HG03064 (cell line): Measurements from ENCODE around the gene GCK.

Source experiments
- ATAC-seq: cut with Tn5 transposase; IDR thresholded peaks from one replicate; pipeline ENCODE4 v1.9.1; 2021; ENCODE audit warnings: low read depth; ENCODE audit not compliant: unreplicated experiment

Gene GCK

DNA sequence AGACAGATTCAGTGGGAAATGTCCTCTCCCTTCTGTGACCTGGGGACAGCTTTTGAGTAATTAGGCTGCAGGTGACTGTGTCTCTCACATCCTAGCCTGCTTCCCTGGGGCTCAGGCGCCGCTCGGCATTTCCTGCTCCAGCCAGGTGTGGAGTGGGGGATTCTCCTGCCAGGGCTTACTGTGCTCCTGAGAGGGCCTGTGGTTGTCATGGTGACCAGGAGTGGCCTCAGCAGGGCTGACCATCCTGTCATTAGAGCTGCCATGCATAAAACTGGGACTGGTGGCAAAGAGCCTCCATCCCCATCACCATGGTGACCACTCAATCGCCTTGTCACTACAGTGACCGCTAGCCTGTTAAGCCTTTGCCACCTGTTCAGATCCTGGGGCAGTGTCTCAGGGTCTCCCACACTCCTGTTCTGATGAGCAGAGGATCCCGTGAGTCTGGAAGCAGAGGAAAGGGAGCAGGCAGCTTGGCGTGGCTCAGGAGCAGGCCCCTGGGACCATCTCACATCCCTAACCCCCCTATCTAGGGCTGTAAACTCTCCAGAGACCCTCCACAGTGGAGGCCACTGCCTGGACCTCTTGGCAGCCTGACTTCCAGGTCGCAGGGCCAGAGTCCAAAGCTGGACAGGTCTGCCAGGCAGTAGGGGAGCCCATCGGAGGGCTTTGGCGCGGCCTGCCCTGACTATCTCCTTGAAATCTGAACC is at the start of gene GCK:
Gene GCK (minus strand): TSS at position 154 of the 707 bp plus-strand sequence. CDS start 486 bp downstream, outside the sequence.
- ATAC-seq: no peak

DNA sequence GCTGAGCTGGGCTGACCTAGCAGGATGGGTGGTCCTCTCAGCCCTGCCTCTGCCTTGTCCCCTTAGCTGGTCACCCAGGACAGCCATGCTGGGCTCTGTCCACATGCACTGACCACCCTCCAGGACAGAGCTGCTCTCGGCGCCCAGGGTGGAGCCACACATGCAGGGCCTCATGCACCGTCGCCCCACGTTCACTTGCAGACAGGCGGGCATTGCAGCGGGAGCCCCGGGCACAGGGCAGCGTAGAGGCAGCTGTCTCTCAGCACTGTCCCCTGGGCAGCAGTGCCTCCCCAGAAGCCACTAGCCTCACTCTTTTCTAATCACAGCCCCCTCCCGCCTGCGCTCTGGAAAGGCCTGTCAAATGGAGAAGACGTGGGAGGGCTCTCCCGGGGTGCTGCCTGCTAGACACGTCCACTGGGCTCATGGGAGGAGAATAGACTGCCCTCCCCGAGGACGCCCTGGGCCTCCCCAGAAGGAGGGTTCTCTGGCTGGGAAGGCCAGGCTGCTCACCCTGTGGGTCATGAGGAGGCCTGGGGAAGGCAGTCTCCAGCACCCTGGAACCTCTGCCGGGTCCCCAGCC is 49.0 kb upstream of the GCK start:
- no peak for ATAC-seq

DNA sequence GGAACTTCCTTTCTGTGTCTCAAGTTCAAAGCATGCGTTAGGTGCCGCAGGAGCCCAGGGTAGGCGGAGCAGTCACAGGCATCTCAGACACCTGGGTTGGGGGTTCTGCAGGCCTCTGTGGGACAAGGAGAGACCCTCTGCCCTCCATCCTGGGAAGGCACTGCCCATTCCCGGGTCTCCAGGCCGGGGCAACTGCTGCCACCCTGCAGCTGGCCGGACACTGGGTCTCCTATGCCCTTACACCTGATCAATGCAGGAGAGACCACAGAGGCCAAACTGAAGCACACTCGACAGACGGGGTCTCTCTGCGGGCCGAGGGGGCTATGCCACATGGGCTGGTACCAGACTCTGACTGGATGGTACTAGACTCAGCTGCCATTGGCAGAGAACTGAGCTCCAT is 48.5 kb upstream of the GCK start:
- ATAC-seq: no peak

DNA sequence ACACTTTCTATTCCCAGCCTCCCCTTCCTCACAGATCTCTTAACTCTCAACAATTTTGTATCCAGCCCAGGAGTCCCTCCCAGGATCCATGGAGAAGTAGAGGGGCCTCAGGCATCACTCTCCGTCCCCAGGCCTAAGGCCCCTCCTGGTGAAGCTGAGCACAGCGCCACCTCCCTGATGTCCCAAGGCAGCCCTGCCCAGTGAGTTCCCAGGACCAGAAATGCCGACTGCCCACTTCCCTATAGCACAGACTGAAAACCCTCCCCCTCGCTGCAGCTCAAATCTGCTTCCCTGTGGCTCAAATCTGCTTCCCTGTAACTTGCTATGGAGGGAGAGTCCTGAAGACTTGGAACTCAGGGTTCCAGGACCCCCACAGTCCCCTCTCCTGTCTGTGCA is 47.1 kb upstream of the GCK start:
- no peak for ATAC-seq

DNA sequence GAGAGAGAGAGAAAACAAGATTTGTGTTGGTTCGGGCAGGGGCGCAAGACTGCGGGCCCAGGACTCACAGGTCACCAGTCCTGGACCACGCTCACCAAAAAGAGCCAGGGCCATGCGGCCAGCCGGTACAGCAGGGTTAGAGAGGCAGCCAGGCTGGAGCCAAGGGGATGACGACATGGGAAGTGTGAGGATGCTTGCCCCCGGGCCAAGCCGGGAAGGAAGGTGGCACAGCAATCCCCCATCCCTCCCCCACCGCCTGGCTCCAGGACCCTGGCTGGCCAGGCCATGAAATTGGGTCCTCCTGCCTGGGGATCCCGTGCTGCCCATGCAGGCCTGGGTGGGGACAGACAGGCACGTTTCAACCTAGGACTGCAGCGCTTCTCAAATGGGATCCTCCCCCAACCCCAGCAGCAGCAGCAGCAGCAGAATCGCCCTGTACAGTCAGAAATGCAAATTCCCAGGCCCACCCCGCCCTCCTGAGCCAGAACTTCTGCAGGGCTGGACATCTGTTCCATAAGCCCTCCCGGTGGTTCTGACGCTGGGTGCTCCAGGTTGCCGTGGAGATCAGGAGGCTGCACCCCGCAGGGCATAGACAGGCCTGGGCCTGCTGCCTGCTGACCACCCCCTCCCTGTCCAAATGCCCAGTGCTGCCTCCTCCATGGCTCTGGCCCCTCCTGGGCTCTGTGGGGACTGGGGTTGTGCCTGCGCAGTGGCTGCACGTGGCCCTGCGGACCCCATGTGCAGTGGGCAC is 46.5 kb upstream of the GCK start:
- no peak for ATAC-seq

DNA sequence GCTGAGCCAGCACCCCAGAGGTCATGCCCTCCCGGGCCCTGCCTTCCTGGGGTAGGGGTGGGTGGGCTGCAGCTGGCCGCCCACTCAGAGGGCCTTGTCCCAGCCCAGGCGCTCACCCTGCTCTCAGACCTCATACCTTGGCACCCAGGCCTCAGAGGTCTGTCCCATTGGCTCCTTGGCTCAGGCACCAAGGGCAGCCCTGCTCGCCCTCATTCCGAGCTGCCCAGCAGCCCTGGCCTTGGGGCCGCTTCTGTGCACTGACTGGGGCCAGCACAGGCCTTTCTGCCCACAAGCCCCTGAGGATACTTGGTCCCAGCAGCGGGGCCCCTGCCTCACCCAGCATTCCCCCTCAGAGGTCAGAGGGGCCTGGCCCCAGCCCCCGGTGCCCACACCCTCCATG is 45.8 kb upstream of the GCK start:
- ATAC-seq: no peak

DNA sequence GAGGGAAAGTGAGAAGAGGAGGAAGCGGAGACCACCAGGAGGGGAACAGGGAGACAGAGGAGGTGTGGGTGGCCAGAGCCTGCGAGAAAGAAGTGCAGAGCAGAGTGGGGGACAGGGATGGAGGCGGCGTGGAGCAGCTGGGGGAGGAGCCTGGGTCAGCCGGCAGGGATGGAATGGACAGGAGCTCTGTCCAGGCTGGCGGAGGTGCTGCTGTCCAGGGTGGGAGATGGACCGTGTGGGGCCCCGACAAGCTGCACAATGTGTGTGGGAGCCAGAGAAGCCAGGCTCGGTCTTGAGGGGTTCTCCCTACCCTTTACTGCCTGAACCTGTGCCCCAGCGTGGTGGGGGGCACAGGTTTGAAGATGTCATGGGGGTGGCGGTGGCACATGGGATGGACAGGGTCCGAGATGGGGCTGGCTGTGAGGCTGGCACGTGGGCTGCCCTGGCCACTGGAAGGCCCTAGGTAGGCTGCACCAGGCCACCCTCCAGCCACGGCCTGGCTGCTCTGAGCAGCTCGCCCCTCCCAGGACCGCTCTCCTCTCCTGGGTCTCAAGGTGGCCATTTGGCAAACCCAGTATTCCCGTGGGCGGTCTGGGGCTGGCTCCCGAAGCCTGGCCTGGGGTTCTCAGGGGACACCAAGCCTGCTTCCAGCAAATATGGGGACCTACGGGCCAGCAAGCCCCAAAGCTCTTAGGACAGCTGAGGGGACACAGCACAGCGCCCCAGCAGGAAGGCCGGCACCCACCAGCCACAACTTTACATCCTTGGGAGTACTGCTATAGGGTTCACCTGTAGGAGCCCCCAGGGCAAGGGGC is 43.9 kb upstream of the GCK start:
- ATAC-seq: no peak

DNA sequence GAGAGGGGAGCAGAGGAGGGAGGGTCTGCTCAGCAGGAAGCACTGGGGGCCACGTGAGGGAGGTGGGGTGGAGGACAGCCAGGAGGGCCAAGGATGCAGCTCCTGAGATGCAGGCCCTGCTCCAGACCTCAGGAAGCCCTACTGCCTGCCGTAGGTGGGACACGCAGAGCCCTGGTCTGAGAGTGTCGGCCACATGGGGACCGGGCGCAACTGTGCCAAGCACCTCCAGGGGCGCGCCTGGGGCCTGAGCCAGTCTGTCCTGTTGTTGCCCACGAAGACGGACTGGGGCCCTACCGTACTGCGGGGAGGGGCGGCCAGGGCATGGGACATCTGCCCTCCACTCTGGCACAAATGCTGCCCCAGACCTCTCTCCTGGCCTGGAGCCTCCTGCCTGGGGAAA is 43.2 kb upstream of the GCK start:
- ATAC-seq: no peak

DNA sequence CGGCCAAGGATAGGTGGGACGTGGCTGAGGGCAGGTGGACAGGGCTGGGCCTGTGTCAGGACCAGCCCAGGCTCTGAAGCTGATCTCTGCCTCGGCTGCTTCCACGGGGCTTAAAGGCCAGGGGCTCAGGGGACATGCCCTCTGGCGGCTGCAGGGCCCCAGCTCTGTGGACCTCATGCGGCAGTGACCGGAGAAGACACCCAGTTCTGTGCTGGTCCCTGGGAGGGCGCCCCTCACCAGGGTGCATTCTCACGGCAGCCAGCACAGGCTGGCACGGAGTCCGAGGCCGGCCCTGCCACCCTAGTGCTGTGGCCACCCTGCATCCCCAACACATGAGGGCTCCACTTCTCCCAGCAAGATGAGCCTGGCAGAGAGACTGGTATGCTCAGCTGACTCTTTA is 41.8 kb upstream of the GCK start:
- ATAC-seq: no peak

DNA sequence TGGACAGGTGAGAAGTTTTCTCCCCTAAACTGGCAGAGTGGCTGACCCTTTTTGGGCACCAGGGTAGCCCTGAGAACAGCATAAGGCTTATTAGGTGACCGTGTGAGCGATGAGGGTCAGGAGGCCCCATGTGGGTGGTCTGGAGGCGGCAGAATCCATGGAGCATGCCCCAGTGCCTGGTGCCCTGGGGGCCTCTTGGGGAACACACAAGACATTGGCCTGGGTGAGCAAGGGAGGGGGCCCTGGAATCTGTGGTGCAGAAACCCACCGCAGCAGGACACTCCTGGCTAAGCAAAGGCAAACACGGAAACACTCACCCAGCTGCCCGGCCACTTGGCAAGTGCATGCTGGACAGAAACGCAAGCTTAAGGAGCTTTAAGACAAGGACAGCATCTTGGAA is 41.0 kb upstream of the GCK start:
- ATAC-seq: no peak

DNA sequence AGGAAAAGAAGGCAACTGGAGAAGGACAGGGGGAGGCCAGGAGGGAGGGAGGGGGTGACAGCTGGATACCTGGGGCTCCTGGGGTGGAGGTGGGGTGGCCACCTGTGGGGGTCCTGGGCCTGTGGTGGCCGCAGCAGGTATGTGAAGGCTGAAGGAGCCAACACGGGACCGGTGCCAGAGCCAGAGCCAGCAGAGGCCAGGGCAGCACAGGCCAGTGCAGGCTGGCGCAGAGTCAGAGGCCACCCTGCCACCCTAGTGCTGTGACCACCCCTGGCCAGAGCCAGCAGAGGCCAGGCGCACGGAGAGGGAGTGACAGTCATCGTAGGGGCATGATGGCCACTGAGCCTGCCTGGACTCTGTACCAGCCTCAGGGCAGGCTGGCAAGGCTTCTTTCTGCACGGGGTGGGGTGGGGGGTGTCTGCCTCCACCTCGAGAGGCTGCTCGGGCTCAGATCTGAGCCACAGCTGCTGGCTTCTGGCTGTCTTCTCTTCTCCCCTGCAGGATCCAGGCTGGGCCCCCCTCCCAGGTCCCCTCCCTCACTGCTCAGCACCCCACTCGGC is 40.4 kb upstream of the GCK start:
- ATAC-seq: no peak

DNA sequence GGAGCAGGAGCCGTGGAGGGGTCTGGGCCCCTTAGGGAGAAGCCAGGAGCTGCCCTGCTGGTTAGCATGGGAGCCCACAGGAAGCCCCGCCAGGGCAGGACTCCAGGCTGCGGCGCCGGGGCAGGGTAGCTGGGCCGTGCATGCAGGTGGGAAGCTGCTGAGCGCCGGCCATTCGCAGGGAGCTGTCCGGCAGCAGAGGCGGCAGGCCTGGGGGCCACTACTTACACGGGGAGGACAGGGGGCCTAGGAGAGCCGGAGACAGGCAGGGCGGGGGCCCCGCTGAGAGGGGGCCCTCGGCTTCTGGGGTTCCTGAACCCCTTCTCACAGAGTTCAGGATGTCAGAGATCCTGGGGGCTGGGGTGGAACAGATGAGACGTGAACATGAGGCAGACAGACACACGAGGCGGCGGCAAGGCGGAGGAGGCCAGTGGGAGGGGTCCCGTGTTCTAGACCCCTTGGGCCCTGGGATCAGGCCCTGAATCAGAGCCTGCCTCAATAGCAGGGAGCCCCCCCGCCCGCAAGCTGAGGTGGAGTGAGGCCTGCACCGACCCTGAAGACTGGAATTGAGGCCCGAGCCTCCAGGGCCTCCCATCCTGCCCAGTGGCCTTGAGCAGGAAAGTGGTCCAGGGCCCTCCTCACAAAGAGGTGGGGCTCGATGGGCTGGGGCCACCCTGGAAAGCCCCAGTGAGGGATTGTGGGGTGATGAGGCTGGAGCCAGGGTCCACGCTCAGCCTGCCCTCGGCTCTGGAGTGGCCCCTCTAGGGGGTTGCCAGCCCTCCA is 39.5 kb upstream of the GCK start:
- ATAC-seq: no peak

DNA sequence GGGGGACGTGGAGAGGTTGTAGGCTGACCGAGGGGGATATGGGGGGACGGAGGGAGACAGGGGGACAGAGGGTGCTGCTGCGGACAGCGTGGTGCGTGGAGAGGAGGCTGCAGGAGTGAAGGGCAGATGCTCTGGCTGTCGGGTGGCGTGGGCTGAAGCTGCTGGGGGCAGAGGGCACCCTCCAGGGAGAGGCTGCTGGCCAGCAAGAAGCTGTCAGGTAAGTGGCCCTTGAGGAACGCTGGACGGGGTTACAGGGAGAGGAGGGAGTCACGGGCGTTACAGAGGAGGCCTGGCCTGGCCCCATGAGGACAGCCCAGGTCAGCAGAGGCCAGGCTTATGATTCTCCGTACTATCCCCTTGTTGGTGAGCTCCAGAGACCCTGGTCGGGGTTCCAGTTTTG is 38.7 kb upstream of the GCK start:
- no peak for ATAC-seq

DNA sequence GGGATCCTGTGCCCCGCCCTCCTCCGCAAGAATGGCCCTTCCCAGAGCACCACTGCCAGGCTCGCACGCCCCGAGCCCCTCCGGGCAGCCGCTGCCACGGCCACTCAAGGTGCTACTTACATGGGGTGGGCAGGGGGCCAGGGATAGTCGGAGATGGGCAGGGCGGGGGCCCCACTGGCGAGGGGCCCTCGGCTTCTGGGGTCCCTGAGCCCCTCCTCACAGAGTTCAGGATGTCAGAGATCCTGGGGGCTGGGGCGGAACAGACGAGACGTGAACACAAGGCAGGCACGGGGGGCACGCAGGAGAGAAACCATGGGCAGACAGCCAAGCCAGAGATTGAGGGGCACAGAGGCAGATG is 37.1 kb upstream of the GCK start:
- no peak for ATAC-seq

DNA sequence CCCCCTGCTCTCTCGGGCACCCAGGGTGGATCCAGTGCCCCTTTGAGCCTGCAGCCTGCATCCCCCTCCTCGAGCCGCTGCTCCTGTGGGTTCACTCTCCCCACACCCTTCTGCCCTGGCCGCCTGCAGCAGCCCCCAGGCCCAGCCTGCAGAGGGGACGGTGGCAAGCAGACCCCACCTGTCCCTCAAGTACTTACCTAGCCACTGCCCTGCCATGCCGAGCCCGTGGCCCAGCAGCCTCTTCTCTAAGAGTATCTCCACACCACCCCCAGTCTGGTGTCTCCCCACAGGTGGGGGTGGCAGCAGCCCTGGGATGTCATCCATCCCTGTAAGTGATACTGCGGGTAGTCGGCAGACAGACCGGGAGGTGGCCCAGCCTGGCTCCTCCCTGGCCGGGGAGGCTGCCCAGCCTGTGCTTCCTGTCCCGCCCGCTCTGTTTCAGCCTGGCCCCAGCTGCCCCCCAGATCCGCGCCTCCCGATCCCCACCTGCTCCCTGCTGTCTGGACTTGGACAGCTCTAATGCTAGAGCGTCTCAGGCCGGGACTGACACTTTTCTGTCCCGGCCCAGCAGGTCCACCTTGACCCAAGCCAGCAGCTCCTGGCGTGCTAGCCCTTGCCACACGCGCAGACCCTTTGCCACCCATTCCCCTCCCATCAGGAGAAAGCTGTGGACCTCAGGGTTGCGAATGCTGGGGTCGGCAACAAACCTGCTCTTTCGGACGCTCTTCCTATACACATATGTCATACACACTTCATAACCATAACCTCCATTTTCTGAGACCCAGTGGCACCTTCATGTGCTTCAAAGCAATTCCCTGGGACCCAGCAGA is 36.5 kb upstream of the GCK start:
- no peak for ATAC-seq

DNA sequence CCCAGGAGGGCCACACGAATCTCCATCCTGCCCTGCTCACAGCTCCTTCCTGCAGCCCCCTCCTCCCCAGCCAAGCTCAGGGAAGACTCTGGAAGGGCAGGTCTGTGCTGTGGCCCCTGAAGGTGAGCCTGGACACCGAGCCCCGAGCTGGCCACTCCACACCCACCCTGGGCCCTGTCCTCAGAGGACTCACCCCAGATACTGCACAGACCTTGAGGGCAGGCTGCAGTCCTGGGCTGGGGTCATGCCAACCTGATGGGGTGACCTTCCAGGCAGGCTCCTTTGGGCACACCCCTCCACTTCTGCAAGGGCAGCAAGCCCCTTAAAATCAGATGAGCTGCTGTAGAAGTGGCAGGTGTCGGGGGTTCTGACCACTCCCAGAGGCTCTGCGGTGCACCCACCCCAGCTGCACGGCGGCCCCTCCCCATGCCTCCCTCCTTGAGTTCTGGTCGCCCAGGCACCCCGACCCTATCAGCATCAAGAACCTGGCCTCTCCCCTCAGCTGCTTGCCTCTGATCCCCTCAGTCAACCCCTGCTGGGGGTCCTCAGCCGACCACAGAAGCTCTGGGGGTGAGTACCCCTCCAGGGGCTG is 35.8 kb upstream of the GCK start:
- no peak for ATAC-seq

DNA sequence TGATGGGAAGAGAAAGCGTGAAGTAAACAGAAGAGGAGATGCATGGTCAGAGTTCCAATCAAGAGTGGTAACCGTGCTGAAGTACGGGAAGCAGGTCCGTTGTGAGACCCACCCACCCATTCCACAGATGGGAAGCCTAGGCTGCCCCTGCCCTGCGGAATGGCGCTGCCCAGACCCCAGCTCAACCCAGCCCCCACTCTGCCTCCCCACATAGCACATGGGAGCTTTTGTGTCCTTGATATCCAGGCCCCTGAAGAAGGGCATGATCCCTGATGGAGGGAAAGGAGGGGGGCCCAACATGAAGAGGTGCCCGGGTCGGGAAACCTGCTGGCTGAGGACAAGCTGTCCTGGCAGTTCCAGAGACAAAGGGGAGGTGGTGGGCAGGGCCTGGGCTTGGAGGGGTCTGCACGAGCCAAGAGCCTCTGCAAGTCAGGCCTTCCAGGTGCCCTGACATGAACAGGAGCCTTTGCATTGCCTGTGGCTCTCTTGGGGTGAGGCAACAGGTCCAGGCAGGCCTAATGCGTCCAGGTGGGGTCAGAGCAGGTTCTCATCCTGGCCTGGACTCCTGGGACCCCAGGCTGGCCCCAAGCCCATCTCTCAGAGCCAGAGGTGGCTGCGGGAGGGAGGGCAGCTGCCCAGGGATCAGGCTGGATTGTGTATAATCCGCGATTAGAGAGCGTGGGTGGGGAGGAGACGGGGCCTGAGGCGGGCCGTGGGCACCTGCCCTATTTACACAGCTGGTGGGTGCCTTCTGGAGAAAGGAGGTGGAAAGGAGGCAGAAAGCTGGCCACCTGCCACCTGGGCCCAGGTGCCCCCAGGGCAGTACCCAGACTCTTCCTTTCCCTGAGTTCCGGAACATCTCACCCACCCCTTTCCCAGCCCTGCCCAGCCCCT is 35.1 kb upstream of the GCK start:
- ATAC-seq: no peak
